Gastrocnemius medialis (tissue), 4 donors: ENCODE measurements around the gene GRID2. TPM values are rescaled to one million over a fixed set of nuclear protein-coding genes. Genes with fewer than 3 reads are reported as not detected.

Experiments used
- ATAC-seq, 2 donors: fragments of 150-250 bp; one replicate each; pipeline ENCODE4 v1.9.1; 2016
- DNase-seq, 2 donors: peaks; one replicate each; pipeline ENCODE4 v3.0.0-alpha.2; 2019
- H3K27ac ChIP-seq, 4 donors: fragments of 200-600 bp; sonication (generic); 1 replicate in 1 of 4; 2 replicates in 3 of 4; pipeline ENCODE4 v1.5.1; 2016 to 2018; ENCODE audit warnings: mild to moderate bottlenecking in 2 of 4, moderate library complexity in 1 of 4
- H3K27me3 ChIP-seq, 3 donors: fragments of 200-600 bp; sonication (generic) in 2 of 3; 1 replicate in 1 of 3; 2 replicates in 2 of 3; pipeline versions ENCODE4 v1.5.1 to v1.6.0; 2016 to 2019; ENCODE audit warnings: mild to moderate bottlenecking in 1 of 3, moderate library complexity in 1 of 3
- H3K36me3 ChIP-seq, 2 donors: fragments of 200-600 bp; sonication (generic) in 1 of 2; one replicate each; pipeline ENCODE4 v1.5.1; 2017 to 2018
- H3K4me1 ChIP-seq, 2 donors: fragments of 200-600 bp; sonication (generic) in 1 of 2; one replicate each; pipeline ENCODE4 v1.5.1; 2016 to 2017; ENCODE audit warnings: mild to moderate bottlenecking in 2 of 2
- H3K4me3 ChIP-seq, 4 donors: fragments of 200-600 bp; sonication (generic) in 3 of 4; 1 replicate in 1 of 4; 2 replicates in 3 of 4; pipeline ENCODE4 v1.5.1; 2016 to 2019; ENCODE audit warnings: mild to moderate bottlenecking in 2 of 4
- H3K9me3 ChIP-seq, 3 donors: fragments of 200-600 bp; sonication (generic) in 2 of 3; 1 replicate in 1 of 3; 2 replicates in 2 of 3; pipeline ENCODE4 v1.5.1; 2016 to 2019
- POLR2A ChIP-seq, 2 donors: fragments of 450-650 bp; IDR thresholded peaks; one replicate each; pipeline ENCODE4 v1.6.1; 2017; ENCODE audit warnings: antibody characterized with exemption in 2 of 2, mild to moderate bottlenecking in 2 of 2, moderate library complexity in 2 of 2
- in situ Hi-C, 4 donors: fragments of 200-750 bp; cut with MboI; loops; one replicate each; pipeline versions ENCODE4 v1.15.0 to v1.8.0; 2017; ENCODE audit warnings: low sequenced_read_pairs in 4 of 4
- intact Hi-C: fragments of 100-400 bp; cut with DNase I; formaldehyde crosslinking; loops from one replicate; pipeline ENCODE4 v1.15.1; 2023; ENCODE audit warnings: low total_unique reads
- total RNA-seq, 4 donors: library from RNA; depleted of rRNA; stranded (reverse); fragments of >200 nt; gene quantifications; one replicate each; pipeline versions ENCODE4 v1.1.0 to v1.2.3, GENCODE V29; 2016
- TF ChIP-seq, protein P1 (sequence below), 5 experiments: fragments of 450-650 bp in 3 of 5; fragments of 200-600 bp in 2 of 5; sonication (generic) in 2 of 5; IDR thresholded peaks in 4 of 5; conservative IDR thresholded peaks in 1 of 5; 1 replicate in 4 of 5; 2 replicates in 1 of 5; pipeline ENCODE4 v1.5.1; 2016 to 2019; ENCODE audit warnings: antibody characterized with exemption in 5 of 5, mild to moderate bottlenecking in 3 of 5, moderate library complexity in 3 of 5

Gene GRID2
- total RNA-seq, 4 donors from 2014 or later: not detected

DNA sequence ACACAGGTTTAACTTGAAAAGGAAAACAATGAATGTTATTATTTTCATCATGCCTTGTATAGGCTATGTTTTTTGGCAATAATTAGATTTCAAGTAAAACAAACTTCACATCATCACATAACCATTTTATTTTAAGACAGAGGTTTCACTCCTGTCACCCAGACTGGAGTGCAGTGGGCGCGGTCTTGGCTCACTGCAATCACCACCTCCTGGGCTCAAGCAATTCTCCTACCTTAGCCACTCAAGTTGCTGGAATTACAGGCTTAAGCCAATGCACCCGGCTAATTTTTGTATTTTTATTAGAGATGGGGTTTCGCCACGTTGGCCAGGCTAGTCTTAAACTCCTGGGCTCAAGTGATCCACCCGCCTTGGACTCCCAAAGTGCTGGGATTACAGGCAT, 866.2 kb downstream of the GRID2 start:
- H3K4me3 ChIP-seq: no peak overlapping the region
- H3K9me3 ChIP-seq: no peaks in the 10 kb centered on the region
- H3K36me3 ChIP-seq: no peaks in the 10 kb centered on the region
- no peak for TF ChIP-seq POLR2A (IDR thresholded peaks at IDR 0.05)
- TF ChIP-seq, protein P1, sequence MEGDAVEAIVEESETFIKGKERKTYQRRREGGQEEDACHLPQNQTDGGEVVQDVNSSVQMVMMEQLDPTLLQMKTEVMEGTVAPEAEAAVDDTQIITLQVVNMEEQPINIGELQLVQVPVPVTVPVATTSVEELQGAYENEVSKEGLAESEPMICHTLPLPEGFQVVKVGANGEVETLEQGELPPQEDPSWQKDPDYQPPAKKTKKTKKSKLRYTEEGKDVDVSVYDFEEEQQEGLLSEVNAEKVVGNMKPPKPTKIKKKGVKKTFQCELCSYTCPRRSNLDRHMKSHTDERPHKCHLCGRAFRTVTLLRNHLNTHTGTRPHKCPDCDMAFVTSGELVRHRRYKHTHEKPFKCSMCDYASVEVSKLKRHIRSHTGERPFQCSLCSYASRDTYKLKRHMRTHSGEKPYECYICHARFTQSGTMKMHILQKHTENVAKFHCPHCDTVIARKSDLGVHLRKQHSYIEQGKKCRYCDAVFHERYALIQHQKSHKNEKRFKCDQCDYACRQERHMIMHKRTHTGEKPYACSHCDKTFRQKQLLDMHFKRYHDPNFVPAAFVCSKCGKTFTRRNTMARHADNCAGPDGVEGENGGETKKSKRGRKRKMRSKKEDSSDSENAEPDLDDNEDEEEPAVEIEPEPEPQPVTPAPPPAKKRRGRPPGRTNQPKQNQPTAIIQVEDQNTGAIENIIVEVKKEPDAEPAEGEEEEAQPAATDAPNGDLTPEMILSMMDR (IDR thresholded peaks at IDR 0.05 in 4 of 5, conservative IDR thresholded peaks at IDR 0.05 in 1 of 5): no peak
- DNase-seq (no peak), ATAC-seq (no peak)
- intact Hi-C loops (no loop called here), in situ Hi-C loops (no loop called here)
- H3K27ac ChIP-seq: no peak overlapping the region
- no peaks in the 10 kb centered on the region for H3K27me3 ChIP-seq
- no peaks in the 10 kb centered on the region for H3K4me1 ChIP-seq

DNA sequence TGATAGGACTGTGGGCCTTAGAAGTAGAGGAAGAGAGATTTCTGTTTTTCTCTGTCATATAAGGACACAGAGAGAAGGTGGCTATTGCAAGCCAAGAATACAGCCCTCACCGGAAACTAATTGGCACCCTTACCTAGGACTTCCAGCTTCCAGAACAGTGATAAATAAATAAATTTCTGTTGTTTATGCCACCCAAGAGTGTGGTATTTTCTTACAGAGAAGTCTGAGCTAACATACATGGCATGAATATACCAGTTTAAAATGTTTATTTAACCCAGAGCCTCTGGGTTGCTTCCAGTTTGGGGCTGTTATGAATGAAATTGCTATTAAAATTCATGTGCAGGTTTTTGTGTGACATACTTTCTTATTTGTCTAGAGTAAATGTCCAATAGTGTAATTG, 870.8 kb downstream of the GRID2 start:
- Histone ChIP-seq H3K27me3 (no peaks in the 10 kb centered on the region), H3K9me3 (no peaks in the 10 kb centered on the region), H3K4me3 (no peak overlapping the region), H3K27ac (no peak overlapping the region), H3K4me1 (no peaks in the 10 kb centered on the region), H3K36me3 (no peaks in the 10 kb centered on the region)
- in situ Hi-C loops (no loop called here), intact Hi-C loops (no loop called here)
- DNase-seq: no peak
- no peak for ATAC-seq
- TF ChIP-seq, protein P1 (IDR thresholded peaks at IDR 0.05 in 4 of 5, conservative IDR thresholded peaks at IDR 0.05 in 1 of 5): no peak
- TF ChIP-seq POLR2A (IDR thresholded peaks at IDR 0.05): no peak

DNA sequence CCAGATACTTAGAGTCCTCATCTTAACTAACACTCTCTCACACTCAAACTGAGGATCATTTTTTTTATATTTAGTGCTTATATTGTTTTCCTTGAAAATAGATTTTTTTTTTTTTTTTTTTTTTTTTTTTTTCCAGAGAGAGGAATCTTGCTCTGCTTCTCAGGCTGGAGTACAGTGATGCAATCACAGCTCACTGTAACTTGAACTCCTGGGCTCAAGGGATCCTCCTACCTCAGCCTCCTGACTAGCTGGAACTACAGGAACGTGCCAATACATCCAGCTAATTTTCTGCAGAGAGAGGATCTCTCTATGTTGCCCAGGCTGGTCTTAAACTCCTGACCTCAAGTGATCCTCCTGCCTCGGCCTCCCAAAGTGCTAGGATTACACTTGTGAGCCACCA, 874.5 kb downstream of the GRID2 start:
- DNase-seq (no peak), ATAC-seq (no peak)
- Histone ChIP-seq H3K4me3 (no peak overlapping the region), H3K36me3 (no peaks in the 10 kb centered on the region), H3K9me3 (no peaks in the 10 kb centered on the region), H3K27ac (no peak overlapping the region), H3K4me1 (no peaks in the 10 kb centered on the region), H3K27me3 (no peaks in the 10 kb centered on the region)
- intact Hi-C loops (no loop called here), in situ Hi-C loops (no loop called here)
- TF ChIP-seq POLR2A (IDR thresholded peaks at IDR 0.05): no peak
- TF ChIP-seq, protein P1 (IDR thresholded peaks at IDR 0.05 in 4 of 5, conservative IDR thresholded peaks at IDR 0.05 in 1 of 5): no peak

DNA sequence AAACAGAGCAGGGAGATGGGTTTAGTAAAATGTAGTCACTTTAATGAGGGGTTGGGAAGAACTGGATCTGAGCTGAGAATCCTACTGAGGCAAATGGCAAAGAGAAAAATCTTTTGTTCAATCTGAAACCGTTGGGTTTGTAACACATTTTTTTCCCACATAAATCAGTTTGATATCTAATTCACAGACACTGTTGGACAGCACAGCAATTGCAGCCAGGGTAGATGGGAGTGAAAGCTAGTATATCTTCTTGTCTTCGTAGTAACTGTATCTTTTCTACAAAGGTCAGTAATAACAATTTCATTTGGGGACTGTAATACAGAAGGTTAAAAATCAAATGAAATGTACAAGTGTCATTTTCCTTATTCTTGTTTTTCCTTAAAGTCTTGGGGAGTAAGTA, 875.3 kb downstream of the GRID2 start:
- no peaks in the 10 kb centered on the region for H3K27me3 ChIP-seq
- no peaks in the 10 kb centered on the region for H3K9me3 ChIP-seq
- H3K4me1 ChIP-seq: no peaks in the 10 kb centered on the region
- no peak for ATAC-seq
- no peak overlapping the region for H3K4me3 ChIP-seq
- no peak for TF ChIP-seq POLR2A (IDR thresholded peaks at IDR 0.05)
- TF ChIP-seq, protein P1 (IDR thresholded peaks at IDR 0.05 in 4 of 5, conservative IDR thresholded peaks at IDR 0.05 in 1 of 5): no peak
- in situ Hi-C loops (no loop called here), intact Hi-C loops (no loop called here)
- H3K27ac ChIP-seq: no peak overlapping the region
- H3K36me3 ChIP-seq: no peaks in the 10 kb centered on the region
- DNase-seq: no peak

DNA sequence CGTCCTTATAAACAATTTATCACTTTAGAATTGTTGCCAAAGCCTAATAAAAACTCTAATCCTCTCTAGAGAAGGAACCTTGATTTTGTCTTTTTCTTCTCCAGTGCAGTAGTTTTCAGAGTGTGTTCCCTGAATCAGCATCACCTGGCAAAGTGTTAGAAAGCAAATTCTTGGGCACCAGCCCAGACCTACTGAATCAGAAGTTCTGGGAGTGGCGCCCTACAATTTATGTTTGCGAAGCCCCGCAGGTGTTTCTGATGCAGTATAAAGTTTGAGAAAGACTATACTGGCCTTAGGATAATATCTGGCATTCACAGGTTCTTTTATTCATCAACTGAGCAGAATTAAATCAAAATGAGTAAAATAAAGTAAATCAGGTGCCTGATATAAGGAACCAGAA, 879.0 kb downstream of the GRID2 start:
- H3K4me3 ChIP-seq: no peak overlapping the region
- intact Hi-C loops (no loop called here), in situ Hi-C loops (no loop called here)
- ATAC-seq (no peak), DNase-seq (no peak)
- H3K27ac ChIP-seq: no peak overlapping the region
- H3K36me3 ChIP-seq: no peaks in the 10 kb centered on the region
- H3K27me3 ChIP-seq: no peaks in the 10 kb centered on the region
- TF ChIP-seq POLR2A (IDR thresholded peaks at IDR 0.05): no peak
- TF ChIP-seq, protein P1 (IDR thresholded peaks at IDR 0.05 in 4 of 5, conservative IDR thresholded peaks at IDR 0.05 in 1 of 5): no peak
- no peaks in the 10 kb centered on the region for H3K9me3 ChIP-seq
- no peaks in the 10 kb centered on the region for H3K4me1 ChIP-seq
